NCI-H1417 (cell line): ENCODE data around the gene COPG2.
"Not testable (repeated sequence)": the region's sequence is repeated elsewhere in the genome, so short reads cannot be mapped to it uniquely, and the experiment has no call there.

ENCODE experiments used
- DNase-seq, 3 experiments: peaks; one replicate each; lab custom pipeline; 2025; lab: John Stamatoyannopoulos, UW

Gene COPG2

GRCh38 chr7:130668258-130669084, at the start of gene COPG2:
Gene COPG2, minus strand, starts transcription at chr7:130668748. Its CDS starts 80 bp downstream, at chr7:130668668.
- DNase-seq, result peak; percentile 93 to 97 (median 95)

GRCh38 chr7:130712416-130712815, 43.9 kb upstream of the COPG2 start:
- DNase-seq, result no peak

- no peak for DNase-seq
Measured at GRCh38 chr7:130708766-130709165, 40.2 kb upstream of the COPG2 start.

- DNase-seq, result no peak
Measured at GRCh38 chr7:130708001-130708400, 39.5 kb upstream of the COPG2 start.

GRCh38 chr7:130703851-130704250, 35.3 kb upstream of the COPG2 start:
- no peak for DNase-seq

GRCh38 chr7:130701650-130702049, 33.1 kb upstream of the COPG2 start:
- no peak for DNase-seq

GRCh38 chr7:130700760-130701159, 32.2 kb upstream of the COPG2 start:
- DNase-seq, result no peak

GRCh38 chr7:130699686-130700085, 31.1 kb upstream of the COPG2 start:
- DNase-seq, result no peak

- no peak for DNase-seq
Measured at GRCh38 chr7:130697820-130698219, 29.3 kb upstream of the COPG2 start.

GRCh38 chr7:130695840-130696239, 27.3 kb upstream of the COPG2 start:
- peak; percentile 5 to 61 (median 25) for DNase-seq

- DNase-seq, result not testable (repeated sequence)
Measured at GRCh38 chr7:130692396-130692795, 23.8 kb upstream of the COPG2 start.

- DNase-seq, result no peak
Measured at GRCh38 chr7:130689683-130690082, 21.1 kb upstream of the COPG2 start.

GRCh38 chr7:130683026-130683425, 14.5 kb upstream of the COPG2 start:
- DNase-seq, result no peak

GRCh38 chr7:130674456-130674855, 5.9 kb upstream of the COPG2 start:
- no peak for DNase-seq

GRCh38 chr7:130673066-130673465, 4.5 kb upstream of the COPG2 start:
- DNase-seq, result no peak

- DNase-seq, result no peak
Measured at GRCh38 chr7:130672146-130672545, 3.6 kb upstream of the COPG2 start.

GRCh38 chr7:130669085-130669700, 645 bp upstream of the COPG2 start:
- DNase-seq, result peak in 1 of 3 experiments; percentile 35

GRCh38 chr7:130667593-130668257, 823 bp downstream of the COPG2 start:
- DNase-seq, result peak; percentile 26 to 80 (median 65)

GRCh38 chr7:130662426-130662825, 6.1 kb downstream of the COPG2 start:
- no peak for DNase-seq

- no peak for DNase-seq
Measured at GRCh38 chr7:130655286-130655685, 13.3 kb downstream of the COPG2 start.

GRCh38 chr7:130654850-130655249, 13.7 kb downstream of the COPG2 start:
- DNase-seq, result no peak

- no peak for DNase-seq
Measured at GRCh38 chr7:130650611-130651120, 17.9 kb downstream of the COPG2 start.
